Breast epithelium (tissue), 4 donors: Measurements from ENCODE around the gene EDC4. TPM values are rescaled to one million over a fixed set of nuclear protein-coding genes. Genes with fewer than 3 reads are reported as not detected.

Experiments
- DNase-seq, 2 donors: peaks; one replicate each; pipeline ENCODE4 v3.0.0-alpha.2; 2019; ENCODE audit warnings: low spot score in 2 of 2
- H3K27ac ChIP-seq, 2 donors: fragments of 200-600 bp; sonication (generic) in 1 of 2; one replicate each; pipeline ENCODE4 v1.5.1; 2016 to 2019; ENCODE audit warnings: mild to moderate bottlenecking in 1 of 2
- H3K27me3 ChIP-seq, 2 donors: fragments of 200-600 bp; sonication (generic) in 1 of 2; one replicate each; pipeline versions ENCODE4 v1.5.1 to v1.6.0; 2017 to 2019; ENCODE audit warnings: control low read depth in 1 of 2, mild to moderate bottlenecking in 1 of 2
- H3K36me3 ChIP-seq: fragments of 200-600 bp; one replicate; pipeline ENCODE4 v1.5.1; 2019
- H3K4me1 ChIP-seq, 2 donors: fragments of 200-600 bp; sonication (generic); one replicate each; pipeline ENCODE4 v1.5.1; 2016 to 2019; ENCODE audit warnings: control low read depth in 1 of 2
- H3K4me3 ChIP-seq, 3 donors: fragments of 200-600 bp; sonication (generic); 1 replicate in 2 of 3; 2 replicates in 1 of 3; pipeline ENCODE4 v1.5.1; 2016 to 2019; ENCODE audit warnings: mild to moderate bottlenecking in 3 of 3, moderate library complexity in 2 of 3
- H3K9me3 ChIP-seq, 2 donors: fragments of 200-600 bp; sonication (generic) in 1 of 2; one replicate each; pipeline ENCODE4 v1.5.1; 2016 to 2019; ENCODE audit warnings: control low read depth in 1 of 2
- POLR2A ChIP-seq: fragments of 450-650 bp; IDR thresholded peaks from one replicate; pipeline ENCODE4 v1.6.1; 2016; ENCODE audit warnings: antibody characterized with exemption, mild to moderate bottlenecking, moderate library complexity
- POLR2AphosphoS5 ChIP-seq, 3 donors: sonication (generic); formaldehyde crosslinking; IDR thresholded peaks; one replicate each; pipeline ENCODE4 v1.6.1; 2017; ENCODE audit warnings: antibody characterized with exemption in 3 of 3
- intact Hi-C: fragments of 100-400 bp; cut with DNase I; formaldehyde crosslinking; loops from one replicate; pipeline ENCODE4 v1.15.1; 2023; ENCODE audit warnings: low total_unique reads
- total RNA-seq, 3 donors: library from RNA; depleted of rRNA; stranded (reverse); fragments of >200 nt; gene quantifications; one replicate each; pipeline ENCODE4 v1.1.0, GENCODE V29; 2016
- TF ChIP-seq, protein P1 (sequence below), 3 donors: fragments of 450-650 bp; IDR thresholded peaks; one replicate each; pipeline ENCODE4 v1.5.1; 2016 to 2017; ENCODE audit warnings: antibody characterized with exemption in 3 of 3, mild to moderate bottlenecking in 3 of 3, moderate library complexity in 3 of 3

Gene EDC4
- total RNA-seq, 3 donors from 2014 or later = 43.3 to 57.0 (median 53.6) TPM

DNA sequence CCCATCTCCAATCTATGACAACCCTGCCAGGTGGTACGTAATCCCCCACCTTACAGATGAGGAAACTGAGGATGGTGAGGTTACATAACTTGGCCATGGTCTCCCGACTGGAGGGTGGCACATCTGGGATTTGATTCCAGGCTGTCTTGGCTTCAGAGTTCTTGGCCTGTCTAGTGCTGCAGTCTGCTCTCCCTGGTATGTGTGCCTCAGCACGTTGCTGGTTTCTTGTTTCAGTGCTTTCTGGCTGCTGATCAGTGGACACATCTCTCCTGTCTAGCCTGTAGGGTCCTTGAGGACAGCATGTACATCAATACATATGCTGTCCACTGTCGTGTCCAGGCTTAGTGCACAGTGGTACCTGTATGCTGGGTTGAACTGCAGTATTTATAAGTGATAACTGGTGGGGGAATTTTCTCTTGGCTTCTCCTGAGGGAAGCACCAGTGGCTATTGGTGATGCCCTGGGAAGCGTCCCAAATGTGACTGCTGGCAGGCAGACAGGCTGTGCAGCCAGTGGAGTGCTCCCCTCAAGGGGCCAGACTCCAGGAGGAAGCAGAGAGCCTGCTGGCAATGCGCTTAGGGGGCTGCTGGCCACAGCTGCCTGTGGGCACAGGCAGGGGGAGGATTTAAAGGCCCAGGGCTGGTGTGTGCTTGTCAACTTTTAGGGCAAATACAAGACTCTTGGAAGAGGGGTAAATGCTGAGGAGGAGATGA lies 44.4 kb downstream of the EDC4 start:
- no peak overlapping the region for H3K4me3 ChIP-seq
- no peaks in the 10 kb centered on the region for H3K27me3 ChIP-seq
- no peak for DNase-seq
- no peak for TF ChIP-seq POLR2AphosphoS5 (IDR thresholded peaks at IDR 0.05)
- no peak for TF ChIP-seq POLR2A
- TF ChIP-seq, protein P1, sequence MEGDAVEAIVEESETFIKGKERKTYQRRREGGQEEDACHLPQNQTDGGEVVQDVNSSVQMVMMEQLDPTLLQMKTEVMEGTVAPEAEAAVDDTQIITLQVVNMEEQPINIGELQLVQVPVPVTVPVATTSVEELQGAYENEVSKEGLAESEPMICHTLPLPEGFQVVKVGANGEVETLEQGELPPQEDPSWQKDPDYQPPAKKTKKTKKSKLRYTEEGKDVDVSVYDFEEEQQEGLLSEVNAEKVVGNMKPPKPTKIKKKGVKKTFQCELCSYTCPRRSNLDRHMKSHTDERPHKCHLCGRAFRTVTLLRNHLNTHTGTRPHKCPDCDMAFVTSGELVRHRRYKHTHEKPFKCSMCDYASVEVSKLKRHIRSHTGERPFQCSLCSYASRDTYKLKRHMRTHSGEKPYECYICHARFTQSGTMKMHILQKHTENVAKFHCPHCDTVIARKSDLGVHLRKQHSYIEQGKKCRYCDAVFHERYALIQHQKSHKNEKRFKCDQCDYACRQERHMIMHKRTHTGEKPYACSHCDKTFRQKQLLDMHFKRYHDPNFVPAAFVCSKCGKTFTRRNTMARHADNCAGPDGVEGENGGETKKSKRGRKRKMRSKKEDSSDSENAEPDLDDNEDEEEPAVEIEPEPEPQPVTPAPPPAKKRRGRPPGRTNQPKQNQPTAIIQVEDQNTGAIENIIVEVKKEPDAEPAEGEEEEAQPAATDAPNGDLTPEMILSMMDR (IDR thresholded peaks at IDR 0.05) = no peak
- peak overlapping the region in 1 of 2 donors; percentile 4 for H3K27ac ChIP-seq
- intact Hi-C loops = no loop called here
- no peaks in the 10 kb centered on the region for H3K4me1 ChIP-seq
- H3K9me3 ChIP-seq = no peaks in the 10 kb centered on the region
- H3K36me3 ChIP-seq = no peaks in the 10 kb centered on the region

- Histone ChIP-seq H3K36me3 (no peaks in the 10 kb centered on the region), H3K4me3 (no peak overlapping the region), H3K9me3 (no peaks in the 10 kb centered on the region), H3K27ac (peak overlapping the region in 1 of 2 donors; percentile 4), H3K4me1 (no peaks in the 10 kb centered on the region), H3K27me3 (no peaks in the 10 kb centered on the region)
- DNase-seq = no peak
- no peak for TF ChIP-seq POLR2AphosphoS5 (IDR thresholded peaks at IDR 0.05)
- TF ChIP-seq, protein P1 (IDR thresholded peaks at IDR 0.05) = no peak
- TF ChIP-seq POLR2A = no peak
- intact Hi-C loops = no loop called here
Measured at GRCh38 chr16:67917852-67918236, 45.0 kb downstream of the EDC4 start.

- intact Hi-C loops = loop anchor here (10.0 kb wide), 1 partner anchor 385 kb away; no protein-coding TSS in a partner anchor
- Histone ChIP-seq H3K4me3 (no peak overlapping the region), H3K9me3 (no peaks in the 10 kb centered on the region), H3K36me3 (no peaks in the 10 kb centered on the region), H3K27me3 (no peaks in the 10 kb centered on the region), H3K27ac (no peak overlapping the region), H3K4me1 (peaks cover 0 to 8% of the 10 kb centered on the region in 2 donors)
- DNase-seq = no peak
- TF ChIP-seq POLR2A (no peak), POLR2AphosphoS5 (IDR thresholded peaks at IDR 0.05) (no peak)
- TF ChIP-seq, protein P1 (IDR thresholded peaks at IDR 0.05) = no peak
Measured at GRCh38 chr16:67919622-67920221, 46.9 kb downstream of the EDC4 start.

- TF ChIP-seq POLR2AphosphoS5 (IDR thresholded peaks at IDR 0.05) (no peak), POLR2A (no peak)
- TF ChIP-seq, protein P1 (IDR thresholded peaks at IDR 0.05) = no peak
- Histone ChIP-seq H3K27me3 (no peaks in the 10 kb centered on the region), H3K9me3 (no peaks in the 10 kb centered on the region), H3K36me3 (no peaks in the 10 kb centered on the region), H3K4me3 (no peak overlapping the region), H3K27ac (peak overlapping the region; percentile 43 to 85), H3K4me1 (peaks cover 0 to 8% of the 10 kb centered on the region in 2 donors)
- intact Hi-C loops = loop anchor here (10.0 kb wide), 1 partner anchor 387 kb away; no protein-coding TSS in a partner anchor
- DNase-seq = no peak
Measured at GRCh38 chr16:67922221-67922620, 49.4 kb downstream of the EDC4 start.

GRCh38 chr16:67922740-67923139 lies 49.9 kb downstream of the EDC4 start:
- Histone ChIP-seq H3K4me1 (peaks cover 0 to 8% of the 10 kb centered on the region in 2 donors), H3K36me3 (no peaks in the 10 kb centered on the region), H3K27ac (peak overlapping the region; percentile 43 to 85), H3K27me3 (no peaks in the 10 kb centered on the region), H3K4me3 (no peak overlapping the region), H3K9me3 (no peaks in the 10 kb centered on the region)
- intact Hi-C loops = loop anchor here (10.0 kb wide), 1 partner anchor 388 kb away; no protein-coding TSS in a partner anchor
- DNase-seq = peak; percentile 70 to 75
- TF ChIP-seq POLR2A (no peak), POLR2AphosphoS5 (IDR thresholded peaks at IDR 0.05) (peak in 1 of 3 donors; percentile 25)
